ENCODE results near the gene RAD9A. TPM values are rescaled to one million over a fixed set of nuclear protein-coding genes. Genes with fewer than 3 reads are reported as not detected.

The RAD9A gene
- total and polyA plus RNA-seq, 9 of the 15 experiments (the other 6 are each of a cell fraction or from before 2014, with no cell fraction given) = 1.4 to 41.2 (median 16.1) TPM

DNA sequence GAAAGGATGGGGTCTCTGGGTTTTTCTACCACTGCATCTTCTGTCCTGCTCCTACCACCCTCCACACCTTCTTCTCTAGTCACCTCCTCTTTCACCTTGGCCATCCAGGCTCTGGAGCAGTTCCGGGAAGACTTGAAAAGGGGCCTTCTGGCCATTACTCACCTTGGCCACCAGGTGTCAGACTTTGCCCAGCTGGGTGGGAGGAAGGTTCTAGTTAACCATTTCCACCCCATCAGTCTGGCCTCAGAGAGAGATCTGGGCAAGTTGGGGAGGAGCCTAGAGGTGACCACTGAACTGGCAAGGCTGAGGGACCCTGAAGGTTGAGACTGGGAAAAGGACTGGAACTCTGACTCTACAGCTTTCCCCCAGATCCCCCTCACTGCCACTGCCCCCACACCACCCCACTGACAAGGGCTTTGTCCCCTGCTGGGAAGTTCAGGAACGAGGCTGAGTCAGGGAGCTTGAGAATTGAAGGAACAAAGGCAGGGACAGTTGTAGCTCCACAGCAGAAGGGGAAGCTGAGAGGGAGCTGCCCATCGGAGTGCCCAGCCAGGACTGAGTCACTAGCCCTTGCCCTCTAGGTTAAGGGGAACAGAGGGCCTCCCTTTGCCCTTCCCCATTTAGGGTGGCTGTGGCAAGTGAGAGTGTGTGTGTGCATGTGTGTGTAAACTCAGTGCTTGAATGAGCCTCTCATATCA lies 34.8 kb upstream of the RAD9A start (continued):
- TF ChIP-seq CBFB (CRISPR knock-in tag; IDR thresholded peaks at IDR 0.05) = no peak
- TF ChIP-seq, protein P1, sequence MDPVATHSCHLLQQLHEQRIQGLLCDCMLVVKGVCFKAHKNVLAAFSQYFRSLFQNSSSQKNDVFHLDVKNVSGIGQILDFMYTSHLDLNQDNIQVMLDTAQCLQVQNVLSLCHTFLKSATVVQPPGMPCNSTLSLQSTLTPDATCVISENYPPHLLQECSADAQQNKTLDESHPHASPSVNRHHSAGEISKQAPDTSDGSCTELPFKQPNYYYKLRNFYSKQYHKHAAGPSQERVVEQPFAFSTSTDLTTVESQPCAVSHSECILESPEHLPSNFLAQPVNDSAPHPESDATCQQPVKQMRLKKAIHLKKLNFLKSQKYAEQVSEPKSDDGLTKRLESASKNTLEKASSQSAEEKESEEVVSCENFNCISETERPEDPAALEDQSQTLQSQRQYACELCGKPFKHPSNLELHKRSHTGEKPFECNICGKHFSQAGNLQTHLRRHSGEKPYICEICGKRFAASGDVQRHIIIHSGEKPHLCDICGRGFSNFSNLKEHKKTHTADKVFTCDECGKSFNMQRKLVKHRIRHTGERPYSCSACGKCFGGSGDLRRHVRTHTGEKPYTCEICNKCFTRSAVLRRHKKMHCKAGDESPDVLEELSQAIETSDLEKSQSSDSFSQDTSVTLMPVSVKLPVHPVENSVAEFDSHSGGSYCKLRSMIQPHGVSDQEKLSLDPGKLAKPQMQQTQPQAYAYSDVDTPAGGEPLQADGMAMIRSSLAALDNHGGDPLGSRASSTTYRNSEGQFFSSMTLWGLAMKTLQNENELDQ (CRISPR knock-in tag; IDR thresholded peaks at IDR 0.05; ENCODE audit: borderline replicate concordance) = no peak
- no peak for TF ChIP-seq ZSCAN29 (IDR thresholded peaks at IDR 0.05)
- TF ChIP-seq STAG1 (CRISPR knock-in tag; IDR thresholded peaks at IDR 0.05; ENCODE audit: borderline replicate concordance) = peak; percentile 69; the same call in 1 of the 2 replicates
- TF ChIP-seq, protein P2, sequence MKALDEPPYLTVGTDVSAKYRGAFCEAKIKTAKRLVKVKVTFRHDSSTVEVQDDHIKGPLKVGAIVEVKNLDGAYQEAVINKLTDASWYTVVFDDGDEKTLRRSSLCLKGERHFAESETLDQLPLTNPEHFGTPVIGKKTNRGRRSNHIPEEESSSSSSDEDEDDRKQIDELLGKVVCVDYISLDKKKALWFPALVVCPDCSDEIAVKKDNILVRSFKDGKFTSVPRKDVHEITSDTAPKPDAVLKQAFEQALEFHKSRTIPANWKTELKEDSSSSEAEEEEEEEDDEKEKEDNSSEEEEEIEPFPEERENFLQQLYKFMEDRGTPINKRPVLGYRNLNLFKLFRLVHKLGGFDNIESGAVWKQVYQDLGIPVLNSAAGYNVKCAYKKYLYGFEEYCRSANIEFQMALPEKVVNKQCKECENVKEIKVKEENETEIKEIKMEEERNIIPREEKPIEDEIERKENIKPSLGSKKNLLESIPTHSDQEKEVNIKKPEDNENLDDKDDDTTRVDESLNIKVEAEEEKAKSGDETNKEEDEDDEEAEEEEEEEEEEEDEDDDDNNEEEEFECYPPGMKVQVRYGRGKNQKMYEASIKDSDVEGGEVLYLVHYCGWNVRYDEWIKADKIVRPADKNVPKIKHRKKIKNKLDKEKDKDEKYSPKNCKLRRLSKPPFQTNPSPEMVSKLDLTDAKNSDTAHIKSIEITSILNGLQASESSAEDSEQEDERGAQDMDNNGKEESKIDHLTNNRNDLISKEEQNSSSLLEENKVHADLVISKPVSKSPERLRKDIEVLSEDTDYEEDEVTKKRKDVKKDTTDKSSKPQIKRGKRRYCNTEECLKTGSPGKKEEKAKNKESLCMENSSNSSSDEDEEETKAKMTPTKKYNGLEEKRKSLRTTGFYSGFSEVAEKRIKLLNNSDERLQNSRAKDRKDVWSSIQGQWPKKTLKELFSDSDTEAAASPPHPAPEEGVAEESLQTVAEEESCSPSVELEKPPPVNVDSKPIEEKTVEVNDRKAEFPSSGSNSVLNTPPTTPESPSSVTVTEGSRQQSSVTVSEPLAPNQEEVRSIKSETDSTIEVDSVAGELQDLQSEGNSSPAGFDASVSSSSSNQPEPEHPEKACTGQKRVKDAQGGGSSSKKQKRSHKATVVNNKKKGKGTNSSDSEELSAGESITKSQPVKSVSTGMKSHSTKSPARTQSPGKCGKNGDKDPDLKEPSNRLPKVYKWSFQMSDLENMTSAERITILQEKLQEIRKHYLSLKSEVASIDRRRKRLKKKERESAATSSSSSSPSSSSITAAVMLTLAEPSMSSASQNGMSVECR (CRISPR knock-in tag; IDR thresholded peaks at IDR 0.05) = no peak
- no peak for TF ChIP-seq HSF4 (CRISPR knock-in tag; IDR thresholded peaks at IDR 0.05; ENCODE audit: borderline replicate concordance)
- no peak for TF ChIP-seq ZNF507 (tag; conservative IDR thresholded peaks at IDR 0.05)
- TF ChIP-seq TOE1 (IDR thresholded peaks at IDR 0.05; ENCODE audit: borderline replicate concordance) = no peak; the same call in 1 of the 2 replicates
- TF ChIP-seq TOE1 (CRISPR knock-in tag; IDR thresholded peaks at IDR 0.05; ENCODE audit: borderline replicate concordance, low read depth) = no peak
- TF ChIP-seq ILK (tag; IDR thresholded peaks at IDR 0.05; ENCODE audit: borderline replicate concordance, low read depth) = no peak
- no peak for TF ChIP-seq ZNF354B (CRISPR knock-in tag; IDR thresholded peaks at IDR 0.05)
- TF ChIP-seq ERF (CRISPR knock-in tag; IDR thresholded peaks at IDR 0.05) = no peak
- TF ChIP-seq, protein P3, sequence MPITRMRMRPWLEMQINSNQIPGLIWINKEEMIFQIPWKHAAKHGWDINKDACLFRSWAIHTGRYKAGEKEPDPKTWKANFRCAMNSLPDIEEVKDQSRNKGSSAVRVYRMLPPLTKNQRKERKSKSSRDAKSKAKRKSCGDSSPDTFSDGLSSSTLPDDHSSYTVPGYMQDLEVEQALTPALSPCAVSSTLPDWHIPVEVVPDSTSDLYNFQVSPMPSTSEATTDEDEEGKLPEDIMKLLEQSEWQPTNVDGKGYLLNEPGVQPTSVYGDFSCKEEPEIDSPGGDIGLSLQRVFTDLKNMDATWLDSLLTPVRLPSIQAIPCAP (CRISPR knock-in tag; IDR thresholded peaks at IDR 0.05; ENCODE audit: borderline replicate concordance) = no peak
- TF ChIP-seq LCOR (CRISPR knock-in tag; IDR thresholded peaks at IDR 0.05) = no peak
- TF ChIP-seq, protein P4, sequence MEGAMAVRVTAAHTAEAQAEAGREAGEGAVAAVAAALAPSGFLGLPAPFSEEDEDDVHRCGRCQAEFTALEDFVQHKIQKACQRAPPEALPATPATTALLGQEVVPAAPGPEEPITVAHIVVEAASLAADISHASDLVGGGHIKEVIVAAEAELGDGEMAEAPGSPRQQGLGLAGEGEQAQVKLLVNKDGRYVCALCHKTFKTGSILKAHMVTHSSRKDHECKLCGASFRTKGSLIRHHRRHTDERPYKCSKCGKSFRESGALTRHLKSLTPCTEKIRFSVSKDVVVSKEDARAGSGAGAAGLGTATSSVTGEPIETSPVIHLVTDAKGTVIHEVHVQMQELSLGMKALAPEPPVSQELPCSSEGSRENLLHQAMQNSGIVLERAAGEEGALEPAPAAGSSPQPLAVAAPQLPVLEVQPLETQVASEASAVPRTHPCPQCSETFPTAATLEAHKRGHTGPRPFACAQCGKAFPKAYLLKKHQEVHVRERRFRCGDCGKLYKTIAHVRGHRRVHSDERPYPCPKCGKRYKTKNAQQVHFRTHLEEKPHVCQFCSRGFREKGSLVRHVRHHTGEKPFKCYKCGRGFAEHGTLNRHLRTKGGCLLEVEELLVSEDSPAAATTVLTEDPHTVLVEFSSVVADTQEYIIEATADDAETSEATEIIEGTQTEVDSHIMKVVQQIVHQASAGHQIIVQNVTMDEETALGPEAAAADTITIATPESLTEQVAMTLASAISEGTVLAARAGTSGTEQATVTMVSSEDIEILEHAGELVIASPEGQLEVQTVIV (CRISPR knock-in tag; IDR thresholded peaks at IDR 0.05; ENCODE audit: borderline replicate concordance) = no peak
- no peak for TF ChIP-seq PHF8 (IDR thresholded peaks at IDR 0.05; ENCODE audit: borderline replicate concordance, low read length)
